K562 treated with DMSO at 1 percent for 4 hours (cell line): Measurements from ENCODE around the gene SMARCA4. TPM values are rescaled to one million over a fixed set of nuclear protein-coding genes. Genes with fewer than 3 reads are reported as not detected.

Experiments
- total RNA-seq: library from RNA; unstranded; fragments of 300-600 nt; gene quantifications from 2 replicates; pipeline ENCODE4 v1.2.3, GENCODE V29; 2022; ENCODE audit not compliant: insufficient read depth

Gene SMARCA4
- 92.5 and 115 TPM in 2 replicates for total RNA-seq

GRCh38 chr19:10960314-10961072 is at the start of gene SMARCA4:
SMARCA4 (plus strand) TSS chr19:10961030; CDS start chr19:10984152, 23,122 bp downstream.

DNA sequence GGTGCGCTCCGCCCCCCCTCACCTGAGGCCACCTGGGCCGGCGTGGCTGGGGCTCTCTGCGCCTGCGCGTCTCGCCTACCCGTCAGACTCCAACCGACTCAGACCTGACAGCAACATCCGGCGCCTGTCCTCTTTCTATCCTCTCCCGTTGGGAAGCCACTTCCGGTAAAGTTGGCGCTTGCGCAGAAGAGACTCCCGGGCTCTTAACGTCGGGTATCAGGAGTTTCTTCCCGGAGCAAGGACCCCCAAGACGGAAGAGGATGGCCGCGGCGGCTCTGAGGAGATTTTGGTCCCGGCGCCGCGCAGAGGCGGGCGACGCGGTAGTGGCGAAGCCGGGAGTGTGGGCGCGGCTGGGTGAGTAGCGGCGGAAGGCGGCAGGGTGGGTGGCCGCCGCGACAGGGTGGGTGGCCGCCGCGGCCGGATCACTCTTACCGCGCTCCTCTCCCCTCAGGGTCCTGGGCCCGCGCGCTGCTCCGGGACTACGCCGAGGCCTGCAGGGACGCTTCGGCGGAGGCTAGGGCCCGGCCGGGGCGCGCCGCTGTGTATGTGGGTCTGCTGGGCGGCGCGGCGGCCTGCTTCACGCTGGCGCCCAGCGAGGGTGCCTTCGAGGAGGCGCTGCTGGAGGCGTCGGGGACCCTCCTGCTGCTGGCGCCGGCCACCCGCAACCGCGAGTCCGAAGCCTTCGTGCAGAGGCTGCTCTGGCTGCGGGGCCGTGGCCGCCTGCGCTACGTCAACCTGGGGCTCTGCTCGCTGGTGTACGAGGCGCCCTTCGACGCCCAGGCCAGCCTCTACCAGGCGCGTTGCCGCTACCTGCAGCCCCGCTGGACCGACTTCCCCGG is 32.0 kb upstream of the SMARCA4 start, which contains the start of the genes TIMM29 and YIPF2:
Gene TIMM29 (plus strand): TSS at position 249 of the 839 bp plus-strand sequence. CDS start 12 bp downstream, at position 261.
Gene YIPF2 (minus strand): TSS at position 77 of the 839 bp plus-strand sequence. CDS start 229 bp downstream, outside the sequence.

DNA sequence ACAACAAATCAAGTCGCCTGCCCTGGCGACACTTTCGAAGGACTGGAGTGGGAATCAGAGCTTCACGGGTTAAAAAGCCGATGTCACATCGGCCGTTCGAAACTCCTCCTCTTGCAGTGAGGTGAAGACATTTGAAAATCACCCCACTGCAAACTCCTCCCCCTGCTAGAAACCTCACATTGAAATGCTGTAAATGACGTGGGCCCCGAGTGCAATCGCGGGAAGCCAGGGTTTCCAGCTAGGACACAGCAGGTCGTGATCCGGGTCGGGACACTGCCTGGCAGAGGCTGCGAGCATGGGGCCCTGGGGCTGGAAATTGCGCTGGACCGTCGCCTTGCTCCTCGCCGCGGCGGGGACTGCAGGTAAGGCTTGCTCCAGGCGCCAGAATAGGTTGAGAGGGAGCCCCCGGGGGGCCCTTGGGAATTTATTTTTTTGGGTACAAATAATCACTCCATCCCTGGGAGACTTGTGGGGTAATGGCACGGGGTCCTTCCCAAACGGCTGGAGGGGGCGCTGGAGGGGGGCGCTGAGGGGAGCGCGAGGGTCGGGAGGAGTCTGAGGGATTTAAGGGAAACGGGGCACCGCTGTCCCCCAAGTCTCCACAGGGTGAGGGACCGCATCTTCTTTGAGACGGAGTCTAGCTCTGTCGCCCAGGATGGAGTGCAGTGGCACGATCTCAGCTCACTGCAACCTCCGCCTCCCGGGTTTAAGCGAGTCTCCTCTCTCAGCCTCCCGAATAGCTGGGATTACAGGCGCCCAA is 128.6 kb downstream of the SMARCA4 start, which contains the start of gene LDLR:
Gene LDLR (plus strand): TSS at position 210 of the 760 bp plus-strand sequence. CDS start 86 bp downstream, at position 296.

Other genes starting within 250 kb of the SMARCA4 start
- gene DNM2, start 243.0 kb upstream of the SMARCA4 start, total RNA-seq, result 230 and 243 TPM in 2 replicates
- 68.8 and 71.1 TPM in 2 replicates for gene TMED1, start 124.8 kb upstream of the SMARCA4 start, total RNA-seq
- gene C19orf38, start 112.6 kb upstream of the SMARCA4 start, total RNA-seq, result 1.3 TPM in 1 of 2 replicates, not detected in the other
- gene CARM1, start 89.5 kb upstream of the SMARCA4 start, total RNA-seq, result 70.4 and 78.1 TPM in 2 replicates
- 94.4 and 108 TPM in 2 replicates for gene YIPF2, start 32.4 kb upstream of the SMARCA4 start, total RNA-seq
- gene TIMM29, start 32.2 kb upstream of the SMARCA4 start, total RNA-seq, result 46.5 and 49.0 TPM in 2 replicates
- 34.3 and 49.4 TPM in 2 replicates for gene LDLR, start 128.4 kb downstream of the SMARCA4 start, total RNA-seq
- gene SPC24, start 194.8 kb downstream of the SMARCA4 start, total RNA-seq, result 14.9 and 16.9 TPM in 2 replicates
- gene KANK2, start 236.5 kb downstream of the SMARCA4 start, total RNA-seq, result 28.2 and 42.4 TPM in 2 replicates